SH-SY5Y (cell line): ENCODE measurements around the gene CPN1.

ENCODE experiments used
- GATA2 ChIP-seq: IDR thresholded peaks from 2 replicates; pipeline ENCODE4 v1.6.1; 2011; ENCODE audit warnings: mild to moderate bottlenecking, low read depth, low read length
- GATA3 ChIP-seq: IDR thresholded peaks from 2 replicates; pipeline ENCODE4 v1.6.1; 2011; ENCODE audit warnings: low read depth, mild to moderate bottlenecking, low read length, moderate library complexity

- TF ChIP-seq GATA2 (no peak), GATA3 (no peak)
Observed at GRCh38 chr10:100106865-100107264, 25.2 kb upstream of the CPN1 start.
